Cardiac fibroblast (primary cell): ENCODE measurements around the gene MICAL1.

Source experiments
- DNase-seq, 2 donors: peaks; one replicate each; pipeline versions ENCODE4 v3.0.0 to v3.0.0-alpha.2; 2010; ENCODE audit warnings: low read depth in 2 of 2
- H3K4me3 ChIP-seq, 2 donors: replicated peaks in 1 of 2; 1 replicate in 1 of 2; 2 replicates in 1 of 2; pipeline ENCODE4 v1.5.1; 2011; ENCODE audit warnings: low read depth in 2 of 2, low read length in 2 of 2, mild to moderate bottlenecking in 2 of 2, moderate library complexity in 1 of 2
- CTCF ChIP-seq: IDR thresholded peaks from one replicate; pipeline ENCODE4 v1.5.1; 2011; ENCODE audit warnings: low read depth, mild to moderate bottlenecking, low read length, inconsistent platforms

Gene MICAL1

GRCh38 chr6:109455437-109456110 lies at the start of gene MICAL1:
MICAL1 (minus strand) TSS chr6:109455772; CDS start chr6:109454196, 1,576 bp downstream.
- DNase-seq: peak; percentile 58 to 62
- peak; percentile 36 for TF ChIP-seq CTCF
- H3K4me3 ChIP-seq: peak within 1 kb of the TSS; percentile 89 to 91

- TF ChIP-seq CTCF: no peak
- H3K4me3 ChIP-seq: no peak overlapping the region
- no peak for DNase-seq
These were observed 48.0 kb upstream of the MICAL1 start for GRCh38 chr6:109503327-109504224.

- DNase-seq: no peak
- no peak overlapping the region for H3K4me3 ChIP-seq
- no peak for TF ChIP-seq CTCF
These were observed 43.4 kb upstream of the MICAL1 start for GRCh38 chr6:109498936-109499335.

- DNase-seq: no peak
These were observed 42.5 kb upstream of the MICAL1 start for GRCh38 chr6:109498052-109498451.

GRCh38 chr6:109496036-109496772 lies 40.6 kb upstream of the MICAL1 start:
- TF ChIP-seq CTCF: no peak
- no peak overlapping the region for H3K4me3 ChIP-seq
- DNase-seq: no peak

More at GRCh38 chr6:109498052-109498451, 42.5 kb upstream of the MICAL1 start:
- H3K4me3 ChIP-seq: no peak overlapping the region
- TF ChIP-seq CTCF: no peak

- TF ChIP-seq CTCF: no peak
- H3K4me3 ChIP-seq: no peak overlapping the region
- DNase-seq: no peak
These were observed 38.3 kb upstream of the MICAL1 start for GRCh38 chr6:109493865-109494264.
